ENCODE results near the gene GNB1. TPM values are rescaled to one million over a fixed set of nuclear protein-coding genes. Genes with fewer than 3 reads are reported as not detected.

GNB1 gene
- total and polyA plus RNA-seq, 7 donors, result 32.3 to 100 (median 70.1) TPM

GRCh38 chr1:1917995-1918900 lies 27.4 kb upstream of the GNB1 start:
- Histone ChIP-seq H3K4me3 (peak overlapping the region; percentile 67), H3K9me3 (no peaks in the 10 kb centered on the region), H3K36me3 (ENCODE audit: insufficient read depth in 1 of 2, low read depth in 1 of 2) (no peaks in the 10 kb centered on the region), H3K27ac (peak overlapping the region; percentile 85), H3K27me3 (ENCODE audit: insufficient read depth in 3 of 3, low read length in 2 of 3) (no peaks in the 10 kb centered on the region), H3K4me1 (peaks cover 40% of the 10 kb centered on the region)
- 18 to 38% (median 21%) methylated on average over 27 to 46 of the region's 46 CpGs for WGBS, 3 donors
- ATAC-seq, result peak in 3 of 4 donors; percentile 2 to 24 (median 3)
- no peak for TF ChIP-seq CTCF (IDR thresholded peaks at IDR 0.05)
- intact Hi-C loops (cut with DNase I), result no loop called here
- peak; percentile 35 to 72 for DNase-seq

GRCh38 chr1:1917304-1917976 lies 26.6 kb upstream of the GNB1 start:
- H3K4me1 ChIP-seq, result peaks cover 40% of the 10 kb centered on the region
- intact Hi-C loops (cut with DNase I), result no loop called here
- no peaks in the 10 kb centered on the region for H3K27me3 ChIP-seq (ENCODE audit: insufficient read depth in 3 of 3, low read length in 2 of 3)
- H3K36me3 ChIP-seq (ENCODE audit: insufficient read depth in 1 of 2, low read depth in 1 of 2), result no peaks in the 10 kb centered on the region
- no peak for TF ChIP-seq CTCF (IDR thresholded peaks at IDR 0.05)
- peak overlapping the region; percentile 85 for H3K27ac ChIP-seq
- ATAC-seq (peak in 3 of 4 donors; percentile 19 to 37 (median 22)), DNase-seq (peak; percentile 27 to 75)
- WGBS, 3 donors, result 40 to 62% (median 44%) methylated on average over 14 of the region's 14 CpGs
- H3K9me3 ChIP-seq, result no peaks in the 10 kb centered on the region
- H3K4me3 ChIP-seq, result peak overlapping the region; percentile 67

- H3K4me1 ChIP-seq, result peaks cover 40% of the 10 kb centered on the region
- no peaks in the 10 kb centered on the region for H3K36me3 ChIP-seq (ENCODE audit: insufficient read depth in 1 of 2, low read depth in 1 of 2)
- DNase-seq, result peak; percentile 15 to 55
- ATAC-seq, result no peak
- WGBS, 3 donors, result 37 to 60% (median 47%) methylated on average over 19 of the region's 19 CpGs
- peak overlapping the region; percentile 85 for H3K27ac ChIP-seq
- H3K4me3 ChIP-seq, result peak overlapping the region; percentile 67
- TF ChIP-seq CTCF (IDR thresholded peaks at IDR 0.05), result no peak
- no peaks in the 10 kb centered on the region for H3K9me3 ChIP-seq
- intact Hi-C loops (cut with DNase I), result no loop called here
- H3K27me3 ChIP-seq (ENCODE audit: insufficient read depth in 3 of 3, low read length in 2 of 3), result no peaks in the 10 kb centered on the region
Measured at GRCh38 chr1:1916851-1917251, 26.0 kb upstream of the GNB1 start.

GRCh38 chr1:1915911-1916840 lies 25.3 kb upstream of the GNB1 start:
- Histone ChIP-seq H3K4me1 (peaks cover 40% of the 10 kb centered on the region), H3K4me3 (no peak overlapping the region)
- intact Hi-C loops (cut with DNase I), result no loop called here

More at GRCh38 chr1:1915911-1916840, 25.3 kb upstream of the GNB1 start:
- no peak for ATAC-seq
- H3K27me3 ChIP-seq (ENCODE audit: insufficient read depth in 3 of 3, low read length in 2 of 3), result no peaks in the 10 kb centered on the region
- H3K9me3 ChIP-seq, result no peaks in the 10 kb centered on the region
- H3K27ac ChIP-seq, result peak overlapping the region; percentile 85
- H3K36me3 ChIP-seq (ENCODE audit: insufficient read depth in 1 of 2, low read depth in 1 of 2), result no peaks in the 10 kb centered on the region
- TF ChIP-seq CTCF (IDR thresholded peaks at IDR 0.05), result no peak
- DNase-seq, result peak; percentile 23 to 56
- 51 to 70% (median 57%) methylated on average over 22 to 23 of the region's 23 CpGs for WGBS, 3 donors
